ENCODE measurements around the gene ZNF341. TPM values are rescaled to one million over a fixed set of nuclear protein-coding genes. Genes with fewer than 3 reads are reported as not detected.
"Not testable (repeated sequence)": the region's sequence is repeated elsewhere in the genome, so short reads cannot be mapped to it uniquely, and the experiment has no call there.

ZNF341 gene
- total RNA-seq, 1 donor, result 0.73 TPM

- no peaks in the 10 kb centered on the region for H3K27me3 ChIP-seq (ENCODE audit: insufficient read depth, low read length)
- no peaks in the 10 kb centered on the region for H3K4me1 ChIP-seq (ENCODE audit: insufficient read depth, low read length)
- H3K9me3 ChIP-seq (ENCODE audit: low read depth, low read length), result no peaks in the 10 kb centered on the region
- H3K4me3 ChIP-seq (ENCODE audit: low read length), result no peak overlapping the region
These were observed 35.3 kb upstream of the ZNF341 start for GRCh38 chr20:33696448-33696847.

DNA sequence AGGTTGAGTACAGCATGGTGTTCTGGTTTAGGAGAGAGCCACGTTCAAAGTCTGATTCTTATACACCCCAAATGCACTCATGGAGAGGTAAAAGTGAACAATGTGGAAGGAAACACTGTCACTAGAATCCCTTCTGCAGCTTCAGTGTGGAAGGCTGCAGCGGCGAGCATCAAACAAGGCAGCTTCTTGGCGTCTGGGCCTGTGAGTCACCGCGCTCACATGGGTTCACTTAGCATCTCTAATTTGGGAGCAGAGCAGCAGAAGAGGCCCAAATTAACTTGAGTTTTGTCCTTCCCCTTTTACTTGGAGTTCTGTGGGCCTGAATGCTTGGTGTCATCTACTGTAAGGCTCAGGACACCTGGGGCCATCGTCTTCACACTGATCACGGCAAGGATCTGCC is 34.7 kb upstream of the ZNF341 start:
- no peaks in the 10 kb centered on the region for H3K4me1 ChIP-seq (ENCODE audit: insufficient read depth, low read length)
- H3K9me3 ChIP-seq (ENCODE audit: low read depth, low read length), result no peaks in the 10 kb centered on the region
- no peak overlapping the region for H3K4me3 ChIP-seq (ENCODE audit: low read length)
- H3K27me3 ChIP-seq (ENCODE audit: insufficient read depth, low read length), result no peaks in the 10 kb centered on the region

DNA sequence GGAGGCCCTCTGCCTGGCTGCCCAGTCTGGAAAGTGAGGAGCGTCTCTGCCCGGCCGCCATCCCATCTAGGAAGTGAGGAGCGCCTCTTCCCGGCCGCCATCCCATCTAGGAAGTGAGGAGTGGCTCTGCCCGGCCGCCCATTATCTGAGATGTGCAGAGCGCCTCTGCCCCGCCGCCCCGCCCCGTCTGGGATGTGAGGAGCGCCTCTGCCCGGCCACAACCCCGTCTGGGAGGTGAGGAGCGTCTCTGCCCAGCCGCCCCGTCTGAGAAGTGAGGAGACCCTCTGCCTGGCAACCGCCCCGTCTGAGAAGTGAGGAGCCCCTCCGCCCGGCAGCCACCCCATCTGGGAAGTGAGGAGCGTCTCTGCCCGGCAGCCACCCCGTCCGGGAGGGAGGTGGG is 32.8 kb upstream of the ZNF341 start:
- not testable (repeated sequence) for H3K4me1 ChIP-seq (ENCODE audit: insufficient read depth, low read length); H3K4me3 ChIP-seq (ENCODE audit: low read length); H3K27me3 ChIP-seq (ENCODE audit: insufficient read depth, low read length); H3K9me3 ChIP-seq (ENCODE audit: low read depth, low read length)

DNA sequence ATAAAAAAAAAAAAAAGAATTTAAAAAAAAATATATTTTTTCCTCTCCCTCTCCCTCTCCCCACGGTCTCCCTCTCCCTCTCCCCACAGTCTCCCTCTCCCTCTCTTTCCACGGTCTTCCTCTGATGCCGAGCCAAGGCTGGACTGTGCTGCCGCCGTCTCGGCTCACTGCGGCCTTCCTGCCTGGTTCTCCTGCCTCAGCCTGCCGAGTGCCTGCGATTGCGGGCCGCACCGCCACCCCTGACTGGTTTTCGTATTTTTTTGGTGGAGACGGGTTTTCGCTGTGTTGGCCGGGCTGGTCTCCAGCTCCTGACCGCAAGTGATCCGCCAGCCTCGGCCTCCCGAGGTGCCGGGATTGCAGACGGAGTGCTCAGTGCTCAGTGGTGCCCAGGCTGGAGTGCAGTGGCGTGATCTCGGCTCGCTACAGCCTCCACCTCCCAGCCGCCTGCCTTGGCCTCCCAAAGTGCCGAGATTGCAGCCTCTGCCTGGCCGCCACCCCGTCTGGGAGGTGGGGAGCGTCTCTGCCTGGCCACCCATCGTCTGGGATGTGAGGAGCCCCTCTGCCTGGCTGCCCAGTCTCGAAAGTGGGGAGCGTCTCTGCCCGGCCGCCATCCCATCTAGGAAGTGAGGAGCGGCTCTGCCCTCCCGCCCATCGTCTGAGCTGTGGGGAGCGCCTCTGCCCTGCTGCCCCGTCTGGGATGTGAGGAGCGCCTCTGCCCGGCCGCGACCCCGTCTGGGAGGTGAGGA is 30.9 kb upstream of the ZNF341 start:
- H3K9me3 ChIP-seq (ENCODE audit: low read depth, low read length); H3K4me3 ChIP-seq (ENCODE audit: low read length); H3K4me1 ChIP-seq (ENCODE audit: insufficient read depth, low read length); H3K27me3 ChIP-seq (ENCODE audit: insufficient read depth, low read length): not testable (repeated sequence)

DNA sequence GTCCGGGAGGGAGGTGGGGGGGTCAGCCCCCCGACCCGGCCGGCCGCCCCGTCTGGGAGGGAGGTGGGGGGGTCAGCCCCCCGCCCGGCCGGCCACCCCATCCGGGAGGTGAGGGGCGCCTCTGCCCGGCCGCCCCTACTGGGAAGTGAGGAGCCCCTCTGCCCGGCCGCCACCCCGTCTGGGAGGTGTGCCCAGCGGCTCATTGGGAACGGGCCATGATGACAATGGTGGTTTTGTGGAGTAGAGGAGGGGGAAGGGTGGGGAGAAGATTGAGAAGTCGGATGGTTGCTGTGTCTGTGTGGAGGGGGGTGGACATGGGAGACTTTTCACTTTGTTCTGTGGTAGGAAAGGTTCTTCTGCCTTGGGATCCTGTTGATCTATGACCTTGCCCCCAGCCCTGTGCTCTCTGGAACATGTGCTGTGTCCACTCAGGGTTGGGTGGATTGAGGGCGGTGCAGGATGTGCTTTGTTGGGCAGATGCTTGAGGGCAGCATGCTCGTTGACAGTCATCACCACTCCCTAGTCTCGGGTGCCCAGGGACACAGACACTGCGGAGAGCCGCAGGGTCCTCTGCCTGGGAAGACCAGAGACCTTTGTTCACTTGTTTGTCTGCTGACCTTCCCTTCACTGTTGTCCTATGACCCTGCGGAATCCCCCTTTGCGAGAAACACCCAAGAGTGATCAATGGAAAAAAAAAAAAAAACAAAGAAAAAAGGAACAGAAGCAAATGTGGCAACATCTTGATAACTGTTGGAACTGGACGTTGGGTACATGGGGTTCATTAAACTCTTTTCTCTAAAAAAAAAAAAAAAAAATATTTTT is 30.0 kb upstream of the ZNF341 start:
- Histone ChIP-seq H3K27me3 (ENCODE audit: insufficient read depth, low read length) (no peaks in the 10 kb centered on the region), H3K4me1 (ENCODE audit: insufficient read depth, low read length) (no peaks in the 10 kb centered on the region), H3K4me3 (ENCODE audit: low read length) (no peak overlapping the region), H3K9me3 (ENCODE audit: low read depth, low read length) (no peaks in the 10 kb centered on the region)

DNA sequence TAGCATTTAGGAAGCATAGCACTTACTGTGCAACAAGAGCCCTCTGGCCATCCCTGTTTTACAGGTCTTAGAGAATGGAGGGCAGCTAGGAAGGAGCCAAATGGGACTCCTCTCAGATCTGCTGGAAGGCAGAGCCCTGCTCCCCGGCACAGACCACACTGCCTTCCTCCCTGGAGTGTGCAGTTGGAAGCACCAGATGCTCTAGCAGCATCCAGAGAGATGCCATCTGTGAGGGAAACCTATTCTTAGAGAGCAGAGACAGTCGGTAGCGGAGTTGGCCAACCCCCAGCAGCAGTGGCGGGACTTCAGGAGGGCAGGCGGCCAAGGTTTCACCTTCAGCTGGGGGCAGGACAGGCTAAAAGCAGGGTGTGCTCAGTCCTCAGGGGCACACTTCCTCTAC is 28.9 kb upstream of the ZNF341 start:
- Histone ChIP-seq H3K27me3 (ENCODE audit: insufficient read depth, low read length) (no peaks in the 10 kb centered on the region), H3K4me3 (ENCODE audit: low read length) (no peak overlapping the region), H3K9me3 (ENCODE audit: low read depth, low read length) (no peaks in the 10 kb centered on the region), H3K4me1 (ENCODE audit: insufficient read depth, low read length) (no peaks in the 10 kb centered on the region)

DNA sequence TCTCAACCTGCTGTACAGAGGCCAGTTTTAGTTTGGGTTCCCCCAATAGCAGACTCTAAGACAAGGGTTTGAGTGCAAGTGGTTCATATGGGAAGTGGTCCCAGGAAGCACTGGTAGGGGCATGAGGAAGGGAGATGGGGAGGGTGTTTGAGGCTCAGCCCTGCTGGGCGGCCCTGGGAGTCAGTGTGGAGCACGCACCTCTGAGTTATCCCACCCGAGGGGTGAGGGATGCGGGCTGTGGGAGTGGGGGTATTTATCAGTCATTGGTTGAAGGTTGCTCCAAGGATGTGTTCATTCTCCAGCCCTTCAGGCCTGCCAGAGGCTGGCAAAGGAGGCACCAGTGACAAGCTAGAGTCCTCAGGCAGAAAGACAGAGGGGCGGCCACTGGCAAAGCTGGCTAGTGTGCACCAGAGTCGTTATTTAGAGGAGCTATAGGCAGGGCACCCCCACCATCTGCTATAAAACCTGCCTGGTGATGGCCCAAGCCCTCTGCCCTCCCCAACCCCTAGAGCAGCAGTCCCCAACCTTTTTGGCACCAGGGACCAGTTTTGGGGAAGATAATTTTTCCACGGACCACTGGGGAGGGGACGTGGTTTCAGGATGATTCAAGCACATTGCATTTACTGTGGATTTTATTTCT is 28.2 kb upstream of the ZNF341 start:
- Histone ChIP-seq H3K4me3 (ENCODE audit: low read length) (no peak overlapping the region), H3K27me3 (ENCODE audit: insufficient read depth, low read length) (no peaks in the 10 kb centered on the region), H3K4me1 (ENCODE audit: insufficient read depth, low read length) (no peaks in the 10 kb centered on the region), H3K9me3 (ENCODE audit: low read depth, low read length) (no peaks in the 10 kb centered on the region)

DNA sequence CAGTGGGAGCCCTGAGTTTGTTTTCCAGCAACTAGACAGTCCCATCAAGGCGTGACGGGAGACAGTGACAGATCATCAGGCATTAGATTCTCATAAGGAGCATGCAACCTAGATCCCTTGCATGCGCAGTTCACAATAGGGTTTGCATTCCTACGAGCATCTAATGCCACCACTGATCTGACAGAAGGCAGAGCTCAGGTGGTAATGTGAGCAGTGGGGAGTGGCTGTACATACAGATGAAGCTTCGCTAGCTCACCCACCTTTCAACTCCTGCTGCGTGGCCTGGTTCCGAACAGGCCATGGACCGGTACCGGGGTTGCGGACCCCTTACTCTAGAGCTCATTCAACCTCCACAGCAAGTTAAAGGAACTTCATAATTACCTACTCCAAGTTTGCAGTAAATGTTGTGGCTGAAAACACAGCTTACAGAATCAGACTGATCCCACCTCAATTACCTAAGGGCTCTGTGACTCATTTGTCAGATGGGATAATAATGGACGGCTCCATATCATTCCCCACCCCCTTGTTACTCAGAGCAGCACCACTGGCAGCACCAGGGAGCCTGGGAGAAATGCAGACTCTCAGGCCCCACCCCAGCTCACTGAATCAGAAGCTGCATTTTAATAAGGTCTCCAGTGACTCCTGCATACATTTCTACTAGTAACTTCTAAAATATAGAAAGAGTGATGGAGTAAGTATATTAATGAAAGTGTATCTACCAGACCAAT is 27.4 kb upstream of the ZNF341 start:
- Histone ChIP-seq H3K9me3 (ENCODE audit: low read depth, low read length) (no peaks in the 10 kb centered on the region), H3K27me3 (ENCODE audit: insufficient read depth, low read length) (no peaks in the 10 kb centered on the region), H3K4me1 (ENCODE audit: insufficient read depth, low read length) (no peaks in the 10 kb centered on the region), H3K4me3 (ENCODE audit: low read length) (no peak overlapping the region)

- Histone ChIP-seq H3K9me3 (ENCODE audit: low read depth, low read length) (no peaks in the 10 kb centered on the region), H3K27me3 (ENCODE audit: insufficient read depth, low read length) (no peaks in the 10 kb centered on the region), H3K4me1 (ENCODE audit: insufficient read depth, low read length) (peaks cover 3% of the 10 kb centered on the region), H3K4me3 (ENCODE audit: low read length) (no peak overlapping the region)
These were observed 24.1 kb upstream of the ZNF341 start for GRCh38 chr20:33707668-33708067.

GRCh38 chr20:33709398-33709797 is 22.4 kb upstream of the ZNF341 start:
- H3K4me3 ChIP-seq (ENCODE audit: low read length), result no peak overlapping the region
- peaks cover 3% of the 10 kb centered on the region for H3K4me1 ChIP-seq (ENCODE audit: insufficient read depth, low read length)
- no peaks in the 10 kb centered on the region for H3K9me3 ChIP-seq (ENCODE audit: low read depth, low read length)
- H3K27me3 ChIP-seq (ENCODE audit: insufficient read depth, low read length), result no peaks in the 10 kb centered on the region

DNA sequence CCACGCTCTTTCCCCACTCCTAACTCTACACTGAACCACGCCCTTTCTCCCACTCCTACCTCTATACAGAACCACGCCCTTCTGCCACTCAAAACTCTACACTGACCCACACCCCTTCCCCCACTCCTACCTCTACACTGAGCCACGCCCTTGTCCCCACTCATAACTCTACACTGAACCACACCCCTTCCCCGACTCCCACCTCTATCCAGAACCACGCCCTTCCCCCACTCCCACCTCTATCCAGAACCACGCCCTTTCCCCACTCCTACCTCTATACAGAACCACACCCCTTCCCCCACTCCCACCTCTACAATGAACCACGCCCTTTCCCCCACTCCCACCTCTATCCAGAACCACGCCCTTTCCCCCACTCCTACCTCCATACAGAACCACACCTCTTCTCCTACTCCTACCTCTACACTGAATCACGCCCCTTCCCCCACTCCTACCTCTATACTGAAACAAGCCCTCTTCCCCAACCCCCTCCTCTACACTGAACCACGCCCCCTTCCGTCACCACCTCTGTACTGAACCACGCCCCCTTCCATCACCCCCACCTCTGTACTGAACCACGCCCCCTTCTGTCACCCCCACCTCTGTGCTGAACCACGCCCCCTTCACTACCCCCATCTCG is 21.8 kb upstream of the ZNF341 start:
- Histone ChIP-seq H3K4me1 (ENCODE audit: insufficient read depth, low read length) (peaks cover 3% of the 10 kb centered on the region), H3K27me3 (ENCODE audit: insufficient read depth, low read length) (no peaks in the 10 kb centered on the region), H3K9me3 (ENCODE audit: low read depth, low read length) (no peaks in the 10 kb centered on the region), H3K4me3 (ENCODE audit: low read length) (no peak overlapping the region)

DNA sequence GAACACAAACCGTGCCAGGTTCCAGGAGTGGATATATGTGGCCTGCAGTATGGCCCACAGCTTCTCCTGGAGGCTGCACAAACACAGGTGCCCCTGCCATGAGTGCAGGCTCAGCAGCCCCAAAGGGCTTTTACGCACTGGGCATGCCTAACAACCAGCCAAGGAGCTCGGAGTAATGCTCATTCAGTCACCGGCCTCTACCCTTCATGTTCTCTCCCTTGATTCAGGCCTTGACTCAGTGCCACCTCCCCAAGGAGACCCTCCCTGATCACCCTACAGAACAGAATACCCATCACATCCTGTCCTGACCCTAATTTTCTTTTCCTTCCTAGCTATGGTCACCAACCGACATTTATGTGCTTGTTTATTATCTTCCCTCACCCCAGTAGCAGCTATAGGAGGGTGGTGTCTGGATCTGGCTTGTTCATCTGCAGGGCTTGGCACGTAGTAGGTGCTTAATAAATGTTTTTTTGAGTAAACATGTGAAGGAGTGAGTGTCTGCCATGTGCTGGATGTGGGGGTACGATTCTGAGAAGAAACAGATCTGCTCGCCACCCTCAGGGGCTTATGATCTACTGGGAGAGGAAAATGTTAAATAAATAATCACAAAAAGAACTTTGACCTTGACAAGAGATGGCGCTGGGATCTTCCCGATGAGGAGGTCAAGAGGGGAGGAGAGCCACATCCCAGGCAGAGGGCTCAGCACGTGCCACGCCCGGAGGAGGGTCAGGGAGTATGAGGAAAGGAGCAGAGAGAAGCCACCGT is 20.9 kb upstream of the ZNF341 start:
- Histone ChIP-seq H3K27me3 (ENCODE audit: insufficient read depth, low read length) (no peaks in the 10 kb centered on the region), H3K9me3 (ENCODE audit: low read depth, low read length) (no peaks in the 10 kb centered on the region), H3K4me3 (ENCODE audit: low read length) (no peak overlapping the region)

DNA sequence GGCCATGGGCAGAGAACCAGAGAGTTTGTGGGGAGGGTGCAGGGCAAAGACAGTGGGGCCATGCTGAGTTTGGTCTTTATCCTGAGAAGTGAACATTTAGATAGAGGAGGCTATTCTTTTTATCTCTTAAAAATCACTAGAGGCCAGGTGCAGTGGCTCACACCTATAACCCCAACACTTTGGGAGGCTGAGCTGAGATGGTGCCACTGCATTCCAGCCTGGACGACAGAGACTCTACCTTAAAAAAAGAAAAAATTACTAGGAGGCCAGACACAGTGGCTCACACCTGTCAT is 20.4 kb upstream of the ZNF341 start:
- Histone ChIP-seq H3K4me1 (ENCODE audit: insufficient read depth, low read length) (peaks cover 3% of the 10 kb centered on the region), H3K4me3 (ENCODE audit: low read length) (no peak overlapping the region), H3K9me3 (ENCODE audit: low read depth, low read length) (no peaks in the 10 kb centered on the region), H3K27me3 (ENCODE audit: insufficient read depth, low read length) (no peaks in the 10 kb centered on the region)

More for the DNA sequence above, 20.9 kb upstream of the ZNF341 start:
- H3K4me1 ChIP-seq (ENCODE audit: insufficient read depth, low read length), result peaks cover 3% of the 10 kb centered on the region

DNA sequence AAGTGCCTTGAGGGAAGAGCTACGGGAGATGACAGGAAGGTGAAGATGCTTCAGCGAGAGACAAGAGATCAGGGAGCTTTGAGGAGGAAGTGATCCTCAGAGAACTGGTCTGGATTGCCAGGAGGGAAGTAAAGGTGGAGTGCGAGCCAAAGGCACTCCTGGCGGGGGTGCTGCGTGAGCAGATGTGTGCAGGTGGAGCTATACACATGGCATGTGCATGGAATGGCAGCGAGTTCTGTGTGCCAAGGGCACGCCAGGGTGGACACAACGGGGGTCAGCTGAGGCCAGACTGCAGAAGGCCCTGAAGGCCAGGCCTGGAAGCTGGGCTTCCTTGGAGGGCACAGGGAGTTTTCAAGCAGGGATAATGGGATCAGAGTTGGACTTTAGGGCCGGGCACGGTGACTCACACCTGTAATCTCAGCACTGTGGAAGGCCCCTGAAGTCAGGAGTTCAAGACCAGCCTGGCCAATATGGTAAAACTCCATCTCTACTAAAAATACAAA is 17.9 kb upstream of the ZNF341 start:
- Histone ChIP-seq H3K27me3 (ENCODE audit: insufficient read depth, low read length) (no peaks in the 10 kb centered on the region), H3K4me1 (ENCODE audit: insufficient read depth, low read length) (peaks cover 6% of the 10 kb centered on the region), H3K4me3 (ENCODE audit: low read length) (no peak overlapping the region), H3K9me3 (ENCODE audit: low read depth, low read length) (no peaks in the 10 kb centered on the region)

Data from mononuclear cell (primary cell).